Colonic mucosa (tissue), 4 donors: Measurements from ENCODE around the gene ZDHHC14. TPM values are rescaled to one million over a fixed set of nuclear protein-coding genes. Genes with fewer than 3 reads are reported as not detected.
"Not testable (repeated sequence)": the region's sequence is repeated elsewhere in the genome, so short reads cannot be mapped to it uniquely, and the experiment has no call there.

ENCODE experiments used
- DNase-seq: peaks from one replicate; pipeline ENCODE4 v3.0.0-alpha.2; 2020
- H3K27ac ChIP-seq: fragments of 200-600 bp; one replicate; pipeline ENCODE4 v1.8.0; 2021
- H3K27me3 ChIP-seq: fragments of 200-600 bp; one replicate; pipeline ENCODE4 v1.8.0; 2021
- H3K36me3 ChIP-seq: fragments of 200-600 bp; one replicate; pipeline ENCODE4 v1.8.0; 2021
- H3K4me1 ChIP-seq: fragments of 200-600 bp; one replicate; pipeline ENCODE4 v1.8.0; 2021; ENCODE audit warnings: mild to moderate bottlenecking
- H3K4me3 ChIP-seq: fragments of 200-600 bp; one replicate; pipeline ENCODE4 v1.8.0; 2021
- H3K9ac ChIP-seq, 2 donors: one replicate each; pipeline ENCODE4 v1.7.0; 2013; ENCODE audit warnings: control low read depth in 2 of 2, low read depth in 2 of 2, low read length in 2 of 2
- H3K9me3 ChIP-seq: fragments of 200-600 bp; one replicate; pipeline ENCODE4 v1.8.0; 2021
- intact Hi-C: fragments of 100-400 bp; cut with DNase I; formaldehyde crosslinking; loops from one replicate; pipeline ENCODE4 v1.14.1; 2022
- total RNA-seq, 2 donors: library from RNA; stranded (reverse); fragmentation: NEBNext Ultra II Directional in 1 of 2; extraction: Animal tissue kit (Norgen Biotek cat#: 25700) in 1 of 2; gene quantifications; one replicate each; pipeline ENCODE4 v1.2.1, GENCODE V29; 2021
- TF ChIP-seq, protein P1 (sequence below): fragments of 200-600 bp; IDR thresholded peaks from one replicate; pipeline ENCODE4 v1.8.0; 2022; ENCODE audit warnings: antibody characterized with exemption, mild to moderate bottlenecking
- donor health status: healthy.
- donor health status: DM: no; HTN: no; CAD: no.
- donor health status: DM: no; HTN: no; CAD: no.

Gene ZDHHC14
- total RNA-seq, 2 donors from 2014 or later = 8.4 to 11.4 TPM

DNA sequence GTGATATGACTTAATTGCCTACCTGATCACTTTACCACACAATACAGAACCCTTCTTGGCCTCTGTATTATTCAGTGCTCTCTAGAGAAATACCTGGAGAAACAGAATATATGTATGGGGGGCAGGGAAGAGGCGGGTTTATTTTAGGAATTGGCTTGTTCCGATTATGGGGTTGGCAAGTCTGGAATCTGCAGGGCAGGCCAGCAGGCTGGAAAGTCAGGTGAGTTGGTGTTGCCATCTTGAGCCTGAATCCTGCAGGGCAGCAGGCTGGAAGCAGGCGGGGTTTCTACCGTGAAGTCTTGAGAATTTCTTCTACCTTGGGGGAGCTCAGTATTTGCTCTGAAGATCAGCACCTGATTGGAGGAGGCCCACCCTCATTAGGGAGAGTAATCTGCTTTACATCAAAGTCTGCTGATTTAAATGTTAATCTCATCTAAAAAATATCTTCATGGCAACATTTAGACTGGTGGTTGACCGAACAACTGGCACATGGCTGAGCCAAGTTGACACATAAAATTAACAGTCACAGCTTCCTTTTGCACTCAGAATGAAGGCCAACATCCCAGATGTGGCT, 193.9 kb downstream of the ZDHHC14 start:
- Histone ChIP-seq H3K36me3 (no peaks in the 10 kb centered on the region), H3K27me3 (no peaks in the 10 kb centered on the region)
- intact Hi-C loops = no loop called here

DNA sequence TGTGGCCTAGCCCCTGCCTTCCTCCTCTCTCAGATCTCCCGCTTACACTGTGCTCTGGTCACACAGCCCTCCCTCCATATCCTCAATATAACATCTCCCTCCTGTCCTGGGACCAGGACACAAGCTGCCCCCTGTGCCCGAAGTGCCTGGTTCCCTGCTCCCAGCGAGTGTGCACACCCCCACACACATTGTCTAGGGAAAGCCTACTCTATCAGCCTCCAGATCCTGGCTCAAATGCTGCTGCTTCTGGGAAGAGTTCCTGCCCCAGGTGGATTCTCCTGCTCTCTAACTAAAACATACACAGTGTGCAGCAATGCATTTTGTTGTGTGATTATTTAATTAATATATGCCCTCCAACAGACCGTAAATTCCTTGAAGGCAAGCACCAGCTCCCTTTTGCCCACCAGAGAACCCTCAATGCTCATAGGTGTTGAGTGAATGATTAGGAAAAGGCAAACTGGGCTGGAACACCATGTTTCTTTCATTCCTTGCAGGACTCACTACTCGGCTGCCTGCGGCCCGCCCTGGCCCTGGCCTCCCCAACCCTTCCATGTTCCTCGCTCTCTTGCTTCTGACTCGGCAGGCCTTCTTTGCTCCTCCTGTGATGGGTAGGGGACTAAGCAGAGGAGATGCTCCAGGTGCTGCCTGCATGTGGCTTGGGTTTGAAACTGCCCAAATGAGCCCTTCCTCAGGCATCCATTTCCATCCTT, 194.6 kb downstream of the ZDHHC14 start:
- TF ChIP-seq, protein P1, sequence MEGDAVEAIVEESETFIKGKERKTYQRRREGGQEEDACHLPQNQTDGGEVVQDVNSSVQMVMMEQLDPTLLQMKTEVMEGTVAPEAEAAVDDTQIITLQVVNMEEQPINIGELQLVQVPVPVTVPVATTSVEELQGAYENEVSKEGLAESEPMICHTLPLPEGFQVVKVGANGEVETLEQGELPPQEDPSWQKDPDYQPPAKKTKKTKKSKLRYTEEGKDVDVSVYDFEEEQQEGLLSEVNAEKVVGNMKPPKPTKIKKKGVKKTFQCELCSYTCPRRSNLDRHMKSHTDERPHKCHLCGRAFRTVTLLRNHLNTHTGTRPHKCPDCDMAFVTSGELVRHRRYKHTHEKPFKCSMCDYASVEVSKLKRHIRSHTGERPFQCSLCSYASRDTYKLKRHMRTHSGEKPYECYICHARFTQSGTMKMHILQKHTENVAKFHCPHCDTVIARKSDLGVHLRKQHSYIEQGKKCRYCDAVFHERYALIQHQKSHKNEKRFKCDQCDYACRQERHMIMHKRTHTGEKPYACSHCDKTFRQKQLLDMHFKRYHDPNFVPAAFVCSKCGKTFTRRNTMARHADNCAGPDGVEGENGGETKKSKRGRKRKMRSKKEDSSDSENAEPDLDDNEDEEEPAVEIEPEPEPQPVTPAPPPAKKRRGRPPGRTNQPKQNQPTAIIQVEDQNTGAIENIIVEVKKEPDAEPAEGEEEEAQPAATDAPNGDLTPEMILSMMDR = no peak
- Histone ChIP-seq H3K27me3 (no peaks in the 10 kb centered on the region), H3K27ac (no peak overlapping the region), H3K36me3 (no peaks in the 10 kb centered on the region), H3K4me3 (no peak overlapping the region), H3K4me1 (no peaks in the 10 kb centered on the region), H3K9me3 (no peaks in the 10 kb centered on the region), H3K9ac (no peak overlapping the region)
- DNase-seq = peak; percentile 8
- intact Hi-C loops = no loop called here

More for the DNA sequence above, 193.9 kb downstream of the ZDHHC14 start:
- Histone ChIP-seq H3K27ac (no peak overlapping the region), H3K9ac (no peak overlapping the region), H3K9me3 (no peaks in the 10 kb centered on the region), H3K4me3 (no peak overlapping the region), H3K4me1 (no peaks in the 10 kb centered on the region)
- DNase-seq = peak; percentile 8
- TF ChIP-seq, protein P1 = no peak

DNA sequence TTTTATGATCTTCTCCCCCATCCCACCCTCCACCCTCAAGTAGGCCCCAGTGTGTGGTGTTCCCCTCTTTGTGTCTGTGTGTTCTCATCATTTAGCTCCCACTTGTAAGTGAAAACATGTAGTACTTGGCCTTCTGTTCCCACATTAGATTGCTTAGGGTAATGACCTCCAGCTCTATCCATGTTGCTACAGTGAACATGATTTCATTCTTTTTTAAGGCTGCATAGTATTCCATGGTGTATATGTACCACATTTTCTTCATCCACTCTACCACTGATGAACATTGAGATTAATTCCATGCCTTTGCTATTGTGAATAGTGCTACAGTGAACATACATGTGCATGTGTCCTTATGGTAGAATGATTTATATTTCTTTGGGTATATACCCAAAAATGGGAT, 196.0 kb downstream of the ZDHHC14 start:
- H3K36me3 ChIP-seq, H3K9me3 ChIP-seq, DNase-seq, intact Hi-C loops, H3K27ac ChIP-seq, H3K9ac ChIP-seq, H3K27me3 ChIP-seq, H3K4me3 ChIP-seq, H3K4me1 ChIP-seq: not testable (repeated sequence)

DNA sequence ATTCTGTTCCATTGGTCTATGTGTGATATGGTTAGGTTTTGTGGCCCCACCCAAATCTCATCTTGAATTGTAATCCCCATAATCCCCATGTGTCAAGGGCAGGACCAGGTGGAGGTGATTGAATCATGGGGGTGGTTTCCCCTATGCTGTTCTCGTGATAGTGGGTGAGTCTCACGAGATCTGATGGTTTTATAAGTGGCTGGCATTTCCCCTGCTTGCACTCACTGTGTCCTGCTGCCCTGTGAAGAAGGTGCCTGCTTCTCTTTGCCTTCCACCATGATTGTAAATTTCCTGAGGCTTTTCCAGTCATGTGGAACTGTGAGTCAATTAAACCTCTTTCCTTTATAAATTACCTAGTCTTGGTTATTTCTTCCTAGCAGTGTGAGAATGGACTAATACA, 197.5 kb downstream of the ZDHHC14 start:
- H3K27me3 ChIP-seq, H3K4me1 ChIP-seq, H3K9ac ChIP-seq: not testable (repeated sequence)

DNA sequence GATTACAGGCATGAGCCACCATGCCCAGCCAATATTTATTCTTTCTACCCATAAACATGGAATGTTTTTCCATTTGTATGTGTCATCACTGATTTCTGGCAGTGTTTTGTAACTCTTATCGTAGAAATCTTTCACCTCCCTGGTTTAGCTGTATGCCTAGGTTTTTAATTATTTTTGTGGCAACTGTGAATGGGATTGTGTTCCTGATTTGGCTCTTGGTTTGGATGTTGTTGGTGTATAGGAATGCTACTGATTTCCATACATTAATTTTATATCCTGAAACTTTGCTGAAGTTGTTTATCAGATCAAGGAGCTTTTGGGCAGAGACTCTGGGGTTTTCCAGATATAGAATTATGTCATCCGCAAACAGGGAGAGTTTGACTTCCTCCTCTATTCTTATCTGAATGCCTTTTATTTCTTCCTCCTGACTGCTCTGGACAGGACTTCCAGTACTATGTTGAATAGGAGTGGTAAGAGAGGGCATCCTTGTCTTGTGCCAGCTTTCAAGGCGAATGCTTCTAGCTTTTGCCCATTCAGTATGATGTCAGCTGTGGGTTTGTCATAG, 198.6 kb downstream of the ZDHHC14 start:
- Histone ChIP-seq H3K4me1 (no peaks in the 10 kb centered on the region), H3K4me3 (no peak overlapping the region), H3K27me3 (no peaks in the 10 kb centered on the region), H3K27ac (peak overlapping the region; percentile 29), H3K9me3 (no peaks in the 10 kb centered on the region), H3K9ac (no peak overlapping the region), H3K36me3 (no peaks in the 10 kb centered on the region)
- DNase-seq = peak; percentile 25
- intact Hi-C loops = no loop called here
- TF ChIP-seq, protein P1 = no peak

More for the DNA sequence above, 197.5 kb downstream of the ZDHHC14 start:
- H3K36me3 ChIP-seq, intact Hi-C loops, H3K27ac ChIP-seq, H3K9me3 ChIP-seq, H3K4me3 ChIP-seq: not testable (repeated sequence)
- peak; percentile 7 for DNase-seq

DNA sequence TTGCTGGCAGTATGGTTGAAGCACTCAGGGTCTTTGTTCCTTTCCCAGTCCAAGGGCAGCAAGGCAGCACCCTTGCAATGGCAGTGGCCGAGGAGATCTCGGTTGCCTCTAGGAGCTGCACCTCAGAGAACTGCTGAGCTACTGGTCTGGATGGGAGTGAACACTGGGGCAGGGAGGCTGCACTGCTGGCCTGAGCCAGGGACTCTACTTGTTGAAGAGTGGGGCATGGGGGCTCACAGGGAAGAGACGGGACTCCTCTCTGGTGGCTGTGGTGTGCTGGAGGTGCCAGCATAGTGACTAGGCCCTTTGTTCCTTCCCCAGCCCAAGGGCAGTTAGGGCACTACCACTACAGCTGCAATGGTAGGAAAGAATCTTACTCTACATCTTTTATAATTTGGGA, 203.0 kb downstream of the ZDHHC14 start:
- intact Hi-C loops = no loop called here
- DNase-seq = peak; percentile 10
- TF ChIP-seq, protein P1 = no peak
- Histone ChIP-seq H3K27me3 (no peaks in the 10 kb centered on the region), H3K9ac (no peak overlapping the region), H3K9me3 (no peaks in the 10 kb centered on the region), H3K4me3 (no peak overlapping the region), H3K27ac (no peak overlapping the region), H3K36me3 (no peaks in the 10 kb centered on the region), H3K4me1 (no peaks in the 10 kb centered on the region)
